Small intestine (tissue), 7 donors: ENCODE measurements around the gene FEZF1. TPM values are rescaled to one million over a fixed set of nuclear protein-coding genes. Genes with fewer than 3 reads are reported as not detected.
"Not testable (repeated sequence)": the region's sequence is repeated elsewhere in the genome, so short reads cannot be mapped to it uniquely, and the experiment has no call there.

Experiments
- DNase-seq, 2 donors: peaks; one replicate each; pipeline versions ENCODE4 v3.0.0 to v3.0.0-alpha.2; 2013
- FAIRE-seq: peaks from 2 replicates; lab custom pipeline; 2012; peaks lifted over from hg19 to GRCh38; lab: Jason Lieb, UNC
- H3K27ac ChIP-seq, 3 donors: one replicate each; pipeline ENCODE4 v1.5.1; 2013; ENCODE audit warnings: low read length in 2 of 3, mild to moderate bottlenecking in 2 of 3, control low read depth in 1 of 3, inconsistent platforms in 1 of 3, low read depth in 1 of 3, moderate library complexity in 1 of 3
- H3K27me3 ChIP-seq, 3 donors: one replicate each; pipeline ENCODE4 v1.6.1; 2013; ENCODE audit warnings: low read length in 3 of 3, inconsistent platforms in 1 of 3; ENCODE audit not compliant: control insufficient read depth in 3 of 3, insufficient read depth in 3 of 3
- H3K36me3 ChIP-seq, 3 donors: one replicate each; pipeline ENCODE4 v1.6.1; 2013; ENCODE audit warnings: low read length in 3 of 3, inconsistent platforms in 1 of 3, low read depth in 1 of 3, mild to moderate bottlenecking in 1 of 3, moderate library complexity in 1 of 3; ENCODE audit not compliant: control insufficient read depth in 3 of 3, insufficient read depth in 2 of 3
- H3K4me1 ChIP-seq, 3 donors: one replicate each; pipeline ENCODE4 v1.6.1; 2013; ENCODE audit warnings: low read length in 2 of 3, inconsistent platforms in 1 of 3, low read depth in 1 of 3, mild to moderate bottlenecking in 1 of 3, moderate library complexity in 1 of 3; ENCODE audit not compliant: control insufficient read depth in 3 of 3, insufficient read depth in 2 of 3
- H3K4me3 ChIP-seq, 3 donors: one replicate each; pipeline ENCODE4 v1.5.1; 2013; ENCODE audit warnings: low read length in 3 of 3, control low read depth in 1 of 3, inconsistent platforms in 1 of 3, low read depth in 1 of 3, mild to moderate bottlenecking in 1 of 3, moderate library complexity in 1 of 3
- H3K9me3 ChIP-seq, 2 donors: one replicate each; pipeline ENCODE4 v1.6.1; 2013; ENCODE audit warnings: low read depth in 1 of 2, low read length in 1 of 2; ENCODE audit not compliant: control insufficient read depth in 2 of 2, insufficient read depth in 1 of 2
- WGBS, 3 donors: extraction: QIAGEN DNeasy Blood & Tissue Kit; methylation state at CpG; one replicate each; pipeline ENCODE4 v1.1.7; 2013; 5-methylcytosine and 5-hydroxymethylcytosine counted together
- polyA plus RNA-seq, 4 donors: library from polyadenylated mRNA; stranded (reverse) in 3 of 4; unstranded in 1 of 4; fragments of 200-250 nt in 3 of 4; fragments of 120-200 nt in 1 of 4; gene quantifications; one replicate each; pipeline versions ENCODE4 v1.2.1 to v1.2.3, GENCODE V29; 2013
- donor health status: healthy with polysubstance abuse.
- donor health status: control.
- donor health status: control.
- donor health status: Bipolar disorder and iron deficiency.
- donor health status: healthy.

Gene FEZF1
- polyA plus RNA-seq, 4 donors, result not detected

DNA sequence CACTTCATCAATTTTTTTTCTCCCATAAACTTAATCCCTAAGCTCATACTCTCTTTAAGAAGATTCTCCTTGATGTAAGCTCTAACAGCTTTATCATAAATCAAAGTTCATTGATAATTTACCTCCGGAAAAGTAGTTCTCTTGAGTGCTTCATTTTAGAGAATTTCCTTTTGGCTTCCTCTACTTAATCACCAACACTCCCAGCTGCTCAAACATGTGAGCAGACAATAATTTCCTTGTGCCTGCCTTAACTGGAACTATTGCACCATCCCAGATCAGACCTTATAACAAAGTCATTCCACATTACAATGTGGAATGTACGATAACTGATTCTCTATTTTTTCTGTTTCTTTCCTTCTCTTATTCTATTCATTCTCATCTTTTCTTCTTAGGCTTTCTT, 5.9 kb downstream of the FEZF1 start:
- DNase-seq, result peak in 1 of 2 donors; percentile 12
- Histone ChIP-seq H3K27ac (no peak overlapping the region), H3K36me3 (no peaks in the 10 kb centered on the region), H3K9me3 (peaks cover 0 to 6% of the 10 kb centered on the region in 2 donors), H3K4me3 (no peak overlapping the region), H3K27me3 (peaks cover 3 to 64% (median 34%) of the 10 kb centered on the region in 3 donors), H3K4me1 (peaks cover 0 to 11% (median 0%) of the 10 kb centered on the region in 3 donors)
- FAIRE-seq, result no peak
- 14 to 57% (median 35%) methylated on average over 2 of the region's 2 CpGs for WGBS, 3 donors

DNA sequence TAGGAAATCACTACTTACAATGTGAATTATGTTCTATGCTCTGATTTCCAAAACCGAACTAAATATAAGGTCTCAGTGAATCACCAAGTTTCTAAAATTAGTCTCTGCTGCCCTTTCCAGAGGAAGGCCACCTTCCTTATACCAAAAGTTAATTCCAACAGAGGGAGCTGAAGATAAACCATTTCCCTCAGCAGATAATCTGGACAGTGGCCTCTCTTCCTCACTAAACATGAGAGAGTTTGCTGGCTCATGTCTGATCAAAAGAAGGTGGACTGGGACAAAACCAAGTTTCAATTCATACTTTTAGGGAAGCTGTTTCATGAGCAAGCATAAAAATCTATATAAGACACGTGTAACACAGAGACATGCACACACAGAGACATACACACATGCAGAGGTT, 6.4 kb downstream of the FEZF1 start:
- WGBS, 3 donors, result 31 to 40% (median 36%) methylated on average over 2 of the region's 2 CpGs
- no peak for FAIRE-seq
- peaks cover 3 to 59% (median 31%) of the 10 kb centered on the region in 3 donors for H3K27me3 ChIP-seq

DNA sequence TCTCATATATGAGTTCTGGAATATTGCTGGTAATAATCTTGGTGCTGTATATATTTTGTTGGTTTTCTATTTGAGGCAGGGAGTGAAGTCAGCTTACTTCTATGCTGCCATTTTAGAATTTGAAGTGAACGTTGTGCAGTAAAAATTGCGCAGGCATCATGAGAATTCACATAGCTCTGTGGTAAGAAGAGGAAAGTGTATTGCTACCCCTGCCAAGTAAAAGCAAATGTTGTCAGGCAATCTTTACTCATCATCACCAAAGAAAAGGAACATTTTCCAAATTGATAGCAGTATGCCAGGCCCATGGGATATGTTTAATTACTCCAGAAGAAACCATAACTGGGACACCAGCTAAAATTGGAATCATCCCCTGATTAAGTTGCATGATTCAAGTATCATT, 13.4 kb downstream of the FEZF1 start:
- Histone ChIP-seq H3K27ac (no peak overlapping the region), H3K9me3 (peaks cover 0 to 5% of the 10 kb centered on the region in 2 donors), H3K4me1 (no peaks in the 10 kb centered on the region), H3K4me3 (no peak overlapping the region), H3K27me3 (peaks cover 0 to 5% (median 4%) of the 10 kb centered on the region in 3 donors), H3K36me3 (no peaks in the 10 kb centered on the region)
- DNase-seq (no peak), FAIRE-seq (no peak)
- WGBS, 3 donors, result 80 to 92% (median 90%) methylated on average over 2 of the region's 2 CpGs

More for the DNA sequence above, 6.4 kb downstream of the FEZF1 start:
- Histone ChIP-seq H3K4me1 (peaks cover 0 to 11% (median 0%) of the 10 kb centered on the region in 3 donors), H3K9me3 (peaks cover 0 to 6% of the 10 kb centered on the region in 2 donors), H3K27ac (no peak overlapping the region), H3K36me3 (no peaks in the 10 kb centered on the region), H3K4me3 (no peak overlapping the region)
- no peak for DNase-seq

DNA sequence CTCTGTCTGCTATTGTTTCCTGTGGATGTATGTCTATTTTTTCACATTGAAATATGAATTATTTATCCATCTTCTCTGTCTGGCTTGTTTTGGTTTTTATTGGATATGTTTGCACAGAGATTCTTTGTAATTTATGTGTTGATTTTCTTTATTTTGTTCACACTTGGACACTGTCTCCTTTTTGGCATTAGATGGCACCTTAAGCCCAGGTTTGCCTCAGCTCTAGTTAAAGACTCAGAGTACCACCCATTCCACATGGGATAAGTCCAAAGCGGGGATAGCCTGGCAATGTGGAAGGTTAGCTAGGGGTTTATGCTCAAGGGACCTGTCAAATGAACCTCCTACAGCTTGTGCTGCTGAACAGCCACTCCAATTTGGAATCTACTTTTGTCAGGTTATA, 14.1 kb downstream of the FEZF1 start:
- DNase-seq (no peak), FAIRE-seq (no peak)
- no peak overlapping the region for H3K27ac ChIP-seq
- no peaks in the 10 kb centered on the region for H3K36me3 ChIP-seq
- 81 to 89% (median 84%) methylated on average over 1 of the region's 1 CpG for WGBS, 3 donors
- H3K4me1 ChIP-seq, result no peaks in the 10 kb centered on the region
- H3K4me3 ChIP-seq, result no peak overlapping the region
- peaks cover 0 to 5% (median 2%) of the 10 kb centered on the region in 3 donors for H3K27me3 ChIP-seq
- H3K9me3 ChIP-seq, result peaks cover 0 to 5% of the 10 kb centered on the region in 2 donors

DNA sequence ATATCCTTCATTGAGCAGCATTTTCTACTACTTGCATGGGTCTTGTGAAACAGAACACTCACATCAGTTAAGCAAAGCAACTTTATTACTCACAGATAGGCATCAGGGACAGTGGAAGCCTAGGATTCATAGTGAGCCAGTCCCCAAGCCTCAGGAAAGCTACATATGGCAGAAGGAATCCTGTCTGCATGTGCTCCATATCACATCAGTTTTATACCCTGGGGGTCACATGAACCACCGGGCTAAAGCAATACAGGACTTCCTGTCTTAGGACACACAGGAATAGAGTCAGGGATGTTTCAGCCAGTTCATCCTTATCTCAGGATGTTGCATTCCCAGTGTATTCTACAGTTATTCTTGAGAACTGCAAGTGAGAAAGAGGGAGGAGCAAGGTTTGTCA, 15.1 kb downstream of the FEZF1 start:
- Histone ChIP-seq H3K4me3 (no peak overlapping the region), H3K27me3 (peaks cover 0 to 5% (median 0%) of the 10 kb centered on the region in 3 donors), H3K36me3 (no peaks in the 10 kb centered on the region), H3K9me3 (peaks cover 0 to 5% of the 10 kb centered on the region in 2 donors), H3K27ac (no peak overlapping the region), H3K4me1 (no peaks in the 10 kb centered on the region)
- DNase-seq, result no peak
- 67 to 78% (median 72%) methylated on average over 1 of the region's 1 CpG for WGBS, 3 donors
- FAIRE-seq, result no peak

DNA sequence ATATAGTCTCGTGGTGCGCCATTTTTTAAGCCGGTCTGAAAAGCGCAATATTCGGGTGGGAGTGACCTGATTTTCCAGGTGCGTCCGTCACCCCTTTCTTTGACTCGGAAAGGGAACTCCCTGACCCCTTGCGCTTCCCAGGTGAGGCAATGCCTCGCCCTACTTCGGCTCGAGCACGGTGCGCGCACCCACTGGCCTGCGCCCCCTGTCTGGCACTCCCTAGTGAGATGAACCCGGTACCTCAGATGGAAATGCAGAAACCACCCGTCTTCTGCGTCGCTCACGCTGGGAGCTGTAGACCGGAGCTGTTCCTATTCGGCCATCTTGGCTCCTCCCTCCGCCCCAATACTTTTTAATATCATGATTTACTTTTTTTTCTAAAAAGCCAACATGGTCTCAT, 19.9 kb downstream of the FEZF1 start:
- not testable (repeated sequence) for H3K27ac ChIP-seq, H3K4me1 ChIP-seq, H3K4me3 ChIP-seq, DNase-seq, FAIRE-seq, H3K9me3 ChIP-seq, H3K36me3 ChIP-seq, H3K27me3 ChIP-seq
- 76 to 88% (median 81%) methylated on average over 15 to 16 of the region's 24 CpGs for WGBS, 3 donors

DNA sequence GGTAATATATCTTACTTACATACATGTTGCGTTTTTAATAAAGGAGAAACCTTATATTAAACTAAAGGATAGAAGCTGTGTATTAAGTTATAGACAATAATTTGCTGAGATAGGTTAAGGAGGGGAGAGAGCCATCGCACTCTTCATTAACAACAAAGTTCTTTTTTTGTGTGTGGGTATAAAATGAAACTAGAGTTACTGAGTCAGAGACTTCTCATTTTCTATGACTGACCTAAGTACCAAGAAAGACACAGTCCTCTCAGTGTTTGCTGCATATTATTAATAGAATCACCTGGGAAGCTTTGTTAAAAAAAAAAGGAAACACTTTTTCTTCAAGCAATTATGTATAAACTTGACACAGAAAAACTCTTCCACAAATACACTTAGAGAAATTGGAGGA, 31.4 kb downstream of the FEZF1 start:
- H3K36me3 ChIP-seq, result no peaks in the 10 kb centered on the region
- H3K4me1 ChIP-seq, result no peaks in the 10 kb centered on the region
- H3K9me3 ChIP-seq, result no peaks in the 10 kb centered on the region
- H3K27ac ChIP-seq, result no peak overlapping the region
- H3K27me3 ChIP-seq, result no peaks in the 10 kb centered on the region
- 80 to 87% (median 86%) methylated on average over 2 of the region's 2 CpGs for WGBS, 3 donors
- FAIRE-seq (no peak), DNase-seq (no peak)
- H3K4me3 ChIP-seq, result no peak overlapping the region

DNA sequence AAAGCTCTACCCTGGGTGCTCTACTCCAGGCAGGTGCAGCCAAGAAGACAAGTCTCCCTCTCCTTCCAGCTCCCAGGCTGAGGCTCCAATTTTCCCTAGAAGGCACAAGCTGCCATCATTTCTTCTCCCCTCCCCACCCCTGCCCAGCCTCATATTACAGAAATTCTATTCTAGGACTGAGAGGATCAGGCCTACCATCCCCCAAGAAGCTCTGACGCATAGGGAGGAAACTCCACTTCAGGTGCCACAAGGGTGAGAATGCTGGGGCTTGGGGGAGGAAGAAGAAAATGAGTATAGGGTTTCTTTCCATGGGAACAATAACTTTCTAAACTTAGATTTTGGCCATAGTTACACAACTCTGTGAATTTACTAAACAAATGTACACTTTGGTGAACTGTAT, 35.3 kb downstream of the FEZF1 start:
- H3K36me3 ChIP-seq, result no peaks in the 10 kb centered on the region
- WGBS, 3 donors, result 53 to 92% (median 67%) methylated on average over 1 of the region's 1 CpG
- DNase-seq, result no peak
- no peaks in the 10 kb centered on the region for H3K4me1 ChIP-seq
- no peak for FAIRE-seq
- no peak overlapping the region for H3K4me3 ChIP-seq
- H3K27ac ChIP-seq, result no peak overlapping the region
- H3K27me3 ChIP-seq, result no peaks in the 10 kb centered on the region
- no peaks in the 10 kb centered on the region for H3K9me3 ChIP-seq

DNA sequence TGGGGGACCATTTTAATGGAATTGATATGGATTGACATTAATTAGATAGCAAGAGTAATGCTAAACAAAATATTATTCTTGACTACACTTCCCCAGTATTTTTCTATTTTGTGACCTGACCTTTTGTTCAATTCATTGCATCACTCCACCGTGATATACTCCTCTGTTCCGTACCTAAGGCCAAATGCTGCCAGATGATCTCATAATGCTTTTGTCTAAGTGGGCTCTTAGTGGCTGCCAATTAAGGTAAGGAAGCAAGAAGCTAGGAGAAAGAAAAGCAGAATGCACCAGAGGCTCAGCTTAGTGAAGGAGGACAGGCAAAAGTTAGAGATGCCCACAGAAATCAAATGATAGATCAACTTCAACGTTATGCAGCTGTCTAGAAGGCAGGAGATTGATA, 36.4 kb downstream of the FEZF1 start:
- WGBS, 3 donors, result 57 to 62% (median 61%) methylated on average over 3 of the region's 3 CpGs
- DNase-seq (no peak), FAIRE-seq (no peak)
- H3K4me1 ChIP-seq, result no peaks in the 10 kb centered on the region
- no peaks in the 10 kb centered on the region for H3K27me3 ChIP-seq
- H3K27ac ChIP-seq, result no peak overlapping the region
- H3K36me3 ChIP-seq, result no peaks in the 10 kb centered on the region
- H3K4me3 ChIP-seq, result no peak overlapping the region
- H3K9me3 ChIP-seq, result no peaks in the 10 kb centered on the region
